ENCODE data around the gene GGTLC3.
"Not testable (repeated sequence)": the region's sequence is repeated elsewhere in the genome, so short reads cannot be mapped to it uniquely, and the experiment has no call there.

- not testable (repeated sequence) for TF ChIP-seq POLR2A (IDR thresholded peaks at IDR 0.05; ENCODE audit: low read depth, low read length); TAF1 (IDR thresholded peaks at IDR 0.05; ENCODE audit: borderline replicate concordance, low read depth, low read length); POLR2AphosphoS5 (IDR thresholded peaks at IDR 0.05; ENCODE audit: low read depth, low read length)
Observed at GRCh38 chr22:18518061-18518460, at the start of gene GGTLC3.

All from GM12892 (cell line).